ENCODE measurements around the gene SAMD10.
"Not testable (repeated sequence)": the region's sequence is repeated elsewhere in the genome, so short reads cannot be mapped to it uniquely, and the experiment has no call there.

SAMD10 gene

DNA sequence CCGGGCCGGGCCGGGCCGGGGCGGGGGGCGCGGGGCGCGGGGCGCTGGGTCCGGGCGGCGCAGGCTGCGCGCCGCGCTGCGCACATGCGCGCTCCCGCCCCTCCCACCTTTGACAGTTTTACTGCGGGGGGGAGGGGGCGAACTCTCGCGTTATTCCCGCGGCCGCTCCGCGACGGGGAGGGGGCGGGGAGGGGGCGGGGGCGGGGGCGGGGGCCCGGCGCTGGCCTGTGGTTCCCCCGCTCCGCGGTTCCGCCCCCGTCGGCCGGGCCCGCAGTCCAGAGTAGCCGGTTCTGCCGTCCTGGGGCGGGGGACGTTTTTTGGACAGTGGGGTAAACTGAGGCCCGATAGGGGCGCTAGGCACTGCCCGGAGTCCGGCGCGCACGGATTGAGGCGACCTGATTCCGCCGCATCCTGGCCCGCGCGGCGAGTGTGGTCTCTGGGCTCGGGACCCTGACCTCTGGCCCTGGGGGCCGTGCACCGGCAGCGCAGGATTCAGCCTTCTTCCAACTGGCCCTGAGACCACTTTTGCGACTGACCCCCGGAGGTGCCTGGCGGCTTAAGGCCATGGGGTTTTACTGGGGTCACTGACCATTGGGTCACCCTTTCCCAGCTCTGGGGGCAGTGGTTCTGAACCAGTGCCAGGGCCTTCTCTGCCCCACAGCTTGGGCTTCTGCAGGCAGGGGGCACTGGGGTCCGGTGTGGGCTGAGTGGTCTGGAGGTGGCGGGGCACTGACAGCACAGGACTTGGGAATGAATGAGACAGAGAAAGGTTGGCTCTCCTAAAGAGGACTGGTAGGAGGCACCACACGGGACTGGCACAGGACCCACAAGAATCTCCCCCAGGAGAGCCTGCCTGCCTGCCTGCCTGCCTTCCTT is 9.4 kb downstream of the SAMD10 start, which contains the start of gene ZNF512B:
Gene ZNF512B (minus strand): TSS at position 93 of the 876 bp plus-strand sequence. CDS start 1,980 bp downstream, outside the sequence.
- DNase-seq: peak; percentile 61

DNA sequence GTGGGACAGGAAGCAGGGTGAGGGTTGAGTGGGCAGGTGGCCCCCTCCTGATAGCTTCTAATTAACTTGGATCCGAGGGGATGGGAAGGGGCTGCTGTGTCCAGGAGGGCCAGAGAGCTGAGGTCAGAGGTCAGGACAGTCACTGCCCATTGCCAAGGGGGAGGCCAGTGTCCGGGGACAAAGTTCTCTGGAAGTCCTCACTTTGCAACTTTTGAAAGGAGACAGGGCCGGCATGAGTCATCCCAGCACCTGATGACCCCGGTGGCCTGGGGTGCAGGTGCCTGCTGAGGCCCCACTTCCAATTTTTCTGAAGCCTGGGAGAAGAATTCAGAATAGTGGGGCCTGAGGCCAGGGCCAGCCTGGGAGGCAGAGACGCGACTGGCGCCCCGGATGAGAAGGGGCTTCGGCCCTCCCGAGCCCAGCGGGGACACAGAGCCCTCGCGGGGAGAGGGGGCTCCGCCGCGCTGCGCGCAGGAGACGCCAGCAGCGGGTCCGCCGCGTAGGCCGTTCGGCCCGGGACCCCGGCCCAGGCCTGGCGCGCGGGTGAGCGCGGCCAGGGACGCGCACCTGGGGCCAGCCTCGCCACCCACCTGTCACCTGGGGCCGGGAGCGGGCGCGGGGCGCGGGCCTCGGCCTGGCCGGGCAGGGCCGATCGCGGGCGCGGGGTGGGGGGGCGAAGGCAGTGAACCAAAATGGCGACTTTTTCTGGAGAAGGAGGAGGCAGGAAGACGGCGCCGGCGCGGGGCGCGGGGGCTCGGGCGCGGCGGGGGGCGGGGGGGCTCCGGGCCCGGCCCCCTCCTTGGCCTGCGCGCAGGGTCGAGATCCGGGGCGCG is 10.3 kb downstream of the SAMD10 start:
- DNase-seq: no peak

DNA sequence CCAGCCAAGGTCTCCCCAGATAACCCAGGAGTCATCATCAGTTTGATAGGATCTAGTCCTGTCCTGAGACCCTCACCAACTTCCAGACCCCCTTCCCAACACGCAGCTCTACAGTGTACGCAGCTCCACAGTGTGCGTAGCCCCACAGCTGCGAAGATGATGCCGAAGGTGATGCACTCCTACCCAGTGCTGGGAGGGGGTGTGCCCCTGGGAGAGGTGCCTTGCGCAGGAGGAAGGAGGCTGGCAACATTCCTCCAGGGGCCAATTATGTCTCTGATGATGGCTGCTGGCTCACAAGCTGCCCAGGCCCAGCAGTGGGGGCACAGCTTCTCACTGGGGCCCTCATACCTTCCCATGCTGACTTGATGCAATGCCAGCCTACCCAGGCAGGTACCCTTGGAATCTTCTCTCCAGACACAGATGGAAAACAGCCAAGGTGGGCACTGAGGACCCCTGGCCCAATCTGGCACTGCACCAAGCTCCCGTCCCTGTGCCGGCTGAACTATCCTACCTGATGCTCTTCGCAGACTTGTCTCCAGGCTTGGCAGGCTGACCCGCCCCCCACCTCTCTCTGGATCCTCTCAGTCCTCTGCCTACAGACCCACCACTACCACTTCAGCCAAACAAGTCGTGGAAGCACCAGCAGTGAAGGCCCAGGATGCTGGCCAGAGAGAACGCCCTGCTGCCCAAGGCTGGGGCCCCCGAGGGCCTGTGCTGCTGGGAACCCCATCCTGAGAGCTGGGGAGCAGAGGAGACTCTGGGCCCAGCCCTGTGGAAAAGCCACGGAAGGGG is 11.1 kb downstream of the SAMD10 start:
- no peak for DNase-seq

DNA sequence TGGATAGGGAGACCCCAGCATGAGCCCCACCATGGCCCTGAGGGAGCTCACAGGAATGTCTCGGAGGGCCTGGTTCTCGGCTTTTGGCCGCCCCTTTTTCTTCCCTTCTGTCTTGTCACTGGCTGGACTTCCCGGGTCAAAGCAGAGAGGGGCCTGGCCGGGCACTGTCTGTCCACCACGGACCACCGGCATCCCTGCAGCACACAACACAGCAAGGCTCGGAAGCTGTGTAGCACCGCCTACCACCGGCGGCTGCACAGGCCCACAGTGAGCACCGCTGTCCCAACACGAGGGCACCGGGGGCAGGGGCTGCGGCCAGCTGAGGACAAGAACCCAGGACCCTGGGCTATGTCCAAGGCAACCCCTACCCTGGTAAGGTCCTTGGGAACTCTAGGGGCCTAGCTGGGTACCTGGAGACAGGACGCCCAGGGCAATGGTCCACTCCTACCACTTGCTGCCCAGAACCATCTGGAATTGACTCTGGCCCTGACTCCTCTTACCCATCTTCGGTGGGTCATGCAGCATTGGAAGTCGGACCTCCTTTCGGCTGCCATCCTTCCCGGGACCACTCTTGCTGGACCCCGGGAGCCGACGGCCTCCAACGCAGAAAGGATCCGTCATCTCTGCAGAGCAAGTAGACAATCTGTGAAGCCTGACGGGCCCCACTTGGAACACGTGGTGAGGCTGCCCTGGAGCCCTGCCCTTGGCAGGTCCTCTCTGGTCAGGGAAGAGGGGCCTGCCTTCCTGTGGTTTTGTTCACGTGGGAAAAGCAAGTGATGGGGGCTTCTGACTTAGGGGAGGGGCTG is 11.9 kb downstream of the SAMD10 start:
- no peak for DNase-seq

DNA sequence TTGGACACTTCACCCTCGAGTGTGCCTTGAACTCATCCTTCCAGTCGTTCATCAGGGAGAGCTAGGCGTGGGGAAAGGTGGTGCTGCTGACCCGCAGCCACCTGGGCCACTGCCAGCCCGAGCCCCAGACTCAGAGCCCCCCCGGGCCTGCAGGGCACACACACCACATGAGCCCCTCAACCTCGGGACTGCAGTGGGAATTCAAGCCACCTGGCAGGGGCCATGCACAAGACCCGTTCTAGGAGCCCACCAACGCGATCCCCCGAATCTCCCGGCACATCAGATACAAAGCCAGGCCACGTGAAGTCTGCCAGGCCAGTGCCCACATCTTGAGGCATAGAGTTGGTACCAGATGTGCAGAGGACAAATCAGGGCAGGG is 12.5 kb downstream of the SAMD10 start:
- DNase-seq: no peak

DNA sequence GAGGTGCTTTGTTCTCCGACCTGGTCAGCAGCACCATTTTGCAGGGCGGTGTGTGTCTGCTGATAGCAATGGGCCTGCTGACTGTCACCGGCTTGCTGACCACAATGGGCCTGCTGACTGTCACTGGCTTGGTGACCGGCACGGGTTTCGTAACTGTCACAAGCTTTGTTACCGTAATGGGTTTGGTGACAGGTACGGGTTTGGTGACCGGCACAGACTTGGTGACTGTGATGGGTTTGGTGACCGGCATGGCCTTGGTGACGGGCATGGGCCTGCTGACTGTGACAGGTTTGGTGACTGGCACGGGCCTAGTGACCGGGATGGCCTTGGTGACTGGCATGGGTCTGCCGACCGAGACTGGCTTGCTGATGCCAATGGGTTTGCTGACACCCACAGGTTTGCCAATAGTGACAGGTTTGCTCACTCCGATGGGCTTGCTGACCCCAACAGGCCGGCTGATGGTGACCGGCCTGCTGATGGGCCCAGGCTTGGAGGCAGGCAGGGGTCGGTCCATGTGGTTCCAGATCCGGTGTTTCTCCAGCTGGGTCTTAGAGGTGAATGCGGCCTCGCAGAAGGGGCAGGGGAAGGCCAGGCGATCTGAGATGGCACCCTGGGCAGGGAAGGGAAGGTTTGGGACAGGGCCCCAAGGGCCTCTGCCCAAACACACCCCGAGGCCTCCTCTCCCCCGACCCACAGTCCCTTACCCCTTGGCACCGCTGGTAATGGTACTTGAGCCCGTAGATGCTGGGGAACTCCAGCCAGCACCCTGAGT is 13.1 kb downstream of the SAMD10 start:
- no peak for DNase-seq

DNA sequence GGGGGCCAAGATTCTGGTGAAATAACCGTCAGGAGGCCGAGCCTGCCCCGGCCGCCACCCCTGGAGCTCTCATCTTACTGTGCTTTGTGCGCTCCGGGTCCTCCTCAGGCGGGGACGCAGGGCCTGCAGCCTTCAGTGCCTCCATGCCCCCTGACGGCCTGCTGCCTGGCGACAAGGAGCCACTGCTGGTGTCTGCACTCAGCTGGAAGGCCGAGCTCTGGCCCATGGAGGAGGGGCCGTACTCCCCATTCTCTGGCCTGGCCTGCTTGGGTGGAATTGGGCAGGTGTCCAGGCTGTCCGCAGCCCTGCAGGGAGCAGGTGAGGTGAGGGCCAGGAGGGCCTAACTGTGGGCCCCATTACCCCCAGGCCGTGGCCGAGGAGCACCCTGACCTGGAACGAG is 15.0 kb downstream of the SAMD10 start:
- DNase-seq: no peak

DNA sequence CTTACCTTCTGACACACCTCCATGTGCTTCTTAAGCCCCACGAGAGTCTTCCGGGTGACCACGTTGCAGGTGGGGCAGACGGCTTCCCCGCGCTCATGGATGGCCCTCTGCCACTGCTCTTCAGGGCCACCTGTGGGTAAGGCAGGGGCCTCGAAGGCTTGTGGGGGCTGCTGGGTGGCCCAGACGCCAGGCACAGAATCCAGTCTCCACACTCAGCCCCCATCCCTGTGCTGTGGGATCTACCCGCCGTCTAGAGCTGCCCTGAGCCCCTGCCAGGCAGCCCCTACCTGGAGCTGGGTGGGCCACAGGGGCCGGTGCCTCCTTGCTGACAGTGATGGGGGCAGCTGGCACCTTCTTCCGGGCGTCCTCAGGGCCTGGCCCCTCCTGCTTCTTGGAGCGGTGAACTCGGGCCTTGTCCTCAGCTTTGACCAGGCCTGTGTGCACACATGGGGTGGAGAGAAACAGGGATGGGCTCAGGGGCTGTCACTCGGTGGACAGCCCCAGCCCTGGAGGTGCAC is 15.6 kb downstream of the SAMD10 start:
- no peak for DNase-seq

DNA sequence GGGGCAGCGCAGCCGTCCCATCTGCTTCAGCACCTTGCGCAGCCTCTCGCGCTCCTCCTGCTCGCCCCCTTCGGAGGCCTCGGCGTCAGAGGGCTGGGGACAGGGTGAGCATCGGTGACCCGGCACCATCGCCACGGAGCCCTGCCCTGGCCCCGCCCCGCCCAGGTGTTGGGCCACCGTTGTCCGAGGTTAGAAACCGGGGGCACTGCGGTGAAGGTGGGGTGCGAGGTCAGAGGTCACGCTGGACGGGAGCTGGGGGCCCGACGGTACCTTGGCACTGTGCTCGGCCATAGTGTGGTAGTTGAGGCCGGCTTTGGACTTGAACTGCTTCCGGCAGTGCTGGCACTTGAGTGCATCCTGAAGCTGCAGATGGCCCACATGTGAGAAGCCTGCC is 16.1 kb downstream of the SAMD10 start:
- no peak for DNase-seq

DNA sequence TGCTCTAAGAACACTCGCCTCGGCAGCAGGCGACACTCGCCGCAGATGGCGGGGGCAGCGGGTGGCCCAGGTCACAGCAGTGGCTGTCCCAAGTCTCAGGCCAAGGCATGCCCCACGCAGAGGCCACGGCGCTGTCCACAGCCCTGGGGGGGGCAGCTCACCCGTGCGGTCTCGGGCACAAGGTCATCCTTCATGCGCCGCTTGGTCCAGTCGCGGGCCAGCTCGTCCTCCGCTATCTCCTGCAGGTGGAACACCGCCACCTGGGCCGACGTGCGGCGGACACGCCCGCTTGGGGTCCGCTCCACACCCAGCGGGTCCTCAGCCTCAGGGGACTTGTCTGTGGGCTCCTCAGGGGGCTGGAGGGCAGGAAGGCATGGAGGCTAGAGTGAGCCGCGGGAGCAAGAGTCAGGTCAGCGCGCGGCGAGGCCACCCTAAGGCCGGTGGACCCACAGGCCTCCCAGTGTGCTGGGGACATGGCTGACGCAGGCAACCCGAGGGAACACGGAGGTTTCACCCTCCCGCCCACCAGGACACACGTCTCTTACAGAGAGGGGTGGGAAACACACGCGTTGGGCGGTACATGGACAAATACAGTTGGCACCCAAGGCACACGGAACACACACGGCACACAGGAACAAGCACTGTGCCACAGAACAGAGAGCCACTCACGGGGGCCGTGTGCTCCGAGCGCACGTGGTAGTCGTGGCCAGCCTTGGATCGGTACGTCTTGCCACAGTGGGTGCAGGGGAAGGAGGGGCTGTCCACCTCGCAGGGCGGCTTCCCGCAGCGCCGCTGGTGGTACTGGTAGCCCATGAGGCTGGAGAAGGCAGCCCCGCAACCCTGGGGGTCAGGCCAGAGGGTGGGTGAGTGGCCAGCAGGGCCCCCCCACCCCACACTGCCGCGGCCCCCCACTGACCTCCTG is 16.8 kb downstream of the SAMD10 start:
- no peak for DNase-seq

DNA sequence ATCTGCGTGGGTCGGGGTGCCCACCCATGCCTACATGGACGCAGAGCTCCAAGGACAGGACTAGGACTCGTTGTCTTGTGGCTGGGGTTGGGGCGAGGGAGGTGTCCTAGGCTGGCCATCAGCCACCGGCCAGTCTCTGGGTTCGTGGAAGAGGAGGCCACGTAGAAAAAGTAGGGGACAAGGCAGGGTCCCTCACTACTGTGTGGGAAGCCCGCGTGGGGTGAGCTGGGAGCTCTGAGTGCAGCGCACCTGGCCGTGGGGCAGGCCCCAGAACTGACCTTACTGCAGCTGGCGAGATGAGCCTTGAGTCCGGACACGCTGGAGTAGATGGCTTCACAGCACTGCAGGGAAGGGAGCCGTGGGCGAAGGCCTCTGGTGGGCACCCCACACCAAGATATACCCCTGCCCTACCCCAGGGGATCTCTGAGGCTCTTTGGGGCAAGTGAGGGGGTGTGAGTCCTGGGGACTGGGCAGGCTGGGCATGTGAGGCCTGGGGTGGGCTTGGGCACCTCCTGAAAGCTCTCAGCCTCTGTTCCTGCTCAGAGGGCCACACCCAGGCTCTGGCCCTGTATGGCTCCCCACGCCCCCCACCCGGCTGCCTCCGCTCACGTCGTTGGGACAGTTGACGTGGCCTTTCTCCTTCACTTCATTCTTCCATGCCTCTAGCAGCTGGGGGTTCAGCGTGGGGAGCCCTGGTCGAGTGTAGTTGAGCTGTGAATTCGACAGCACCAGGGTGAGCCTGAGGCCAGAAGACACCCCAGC is 17.6 kb downstream of the SAMD10 start:
- no peak for DNase-seq

DNA sequence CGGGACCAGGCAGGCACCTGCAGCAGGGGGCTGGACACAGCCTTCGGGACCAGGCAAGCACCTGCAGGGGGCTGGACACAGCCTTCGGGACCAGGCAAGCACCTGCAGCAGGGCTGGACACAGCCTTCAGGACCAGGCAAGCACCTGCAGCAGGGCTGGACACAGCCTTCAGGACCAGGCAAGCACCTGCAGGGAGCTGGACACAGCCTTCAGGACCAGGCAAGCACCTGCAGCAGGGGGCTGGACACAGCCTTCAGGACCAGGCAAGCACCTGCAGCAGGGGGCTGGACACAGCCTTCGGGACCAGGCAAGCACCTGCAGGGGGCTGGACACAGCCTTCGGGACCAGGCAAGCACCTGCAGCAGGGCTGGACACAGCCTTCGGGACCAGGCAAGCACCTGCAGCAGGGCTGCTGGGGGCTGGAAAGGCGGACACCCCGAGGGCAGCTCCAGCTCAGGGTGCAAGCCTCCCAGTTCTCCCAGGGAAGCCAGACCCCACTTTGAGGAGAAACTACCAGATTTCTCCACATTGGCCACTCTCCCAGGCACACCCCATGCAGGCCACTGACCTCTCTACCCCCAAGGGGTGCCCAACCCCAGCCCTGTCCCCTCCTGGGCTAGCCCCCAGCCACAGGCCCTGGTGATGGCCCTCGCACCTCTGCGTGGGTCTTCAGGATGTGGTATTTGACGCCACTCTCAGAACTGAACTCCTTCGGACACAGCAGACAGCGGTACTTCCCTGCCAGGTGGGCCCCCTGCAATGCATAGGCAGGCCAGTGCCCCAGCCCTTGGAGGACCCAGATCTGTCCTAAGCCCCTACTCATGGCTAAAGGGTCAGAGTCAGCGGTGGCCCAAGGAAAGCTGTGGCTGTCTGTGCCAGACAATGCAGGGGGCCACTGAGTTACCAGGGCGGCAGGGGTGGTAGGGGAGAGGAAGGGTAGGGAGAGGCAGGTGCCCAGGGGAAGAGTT is 18.5 kb downstream of the SAMD10 start:
- not testable (repeated sequence) for DNase-seq

DNA sequence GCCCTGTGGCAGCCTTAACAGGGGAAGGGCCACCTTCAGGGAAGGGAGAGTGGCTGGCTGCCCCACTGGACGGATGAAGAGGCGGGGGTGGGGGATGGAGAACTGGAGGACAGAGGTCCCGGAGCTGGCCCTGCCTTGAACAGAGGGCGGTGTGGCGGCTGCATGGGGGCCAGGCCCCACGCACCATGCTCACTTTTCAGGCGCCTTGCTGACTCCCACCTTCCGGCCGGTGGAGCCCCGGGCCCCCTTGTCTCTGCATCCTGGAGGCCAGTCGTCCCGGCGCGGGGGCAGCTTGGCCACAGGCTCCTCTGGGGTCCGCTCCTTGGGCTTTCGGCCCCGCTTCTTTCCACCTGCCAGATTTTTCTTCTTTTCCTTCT is 19.8 kb downstream of the SAMD10 start:
- no peak for DNase-seq

DNA sequence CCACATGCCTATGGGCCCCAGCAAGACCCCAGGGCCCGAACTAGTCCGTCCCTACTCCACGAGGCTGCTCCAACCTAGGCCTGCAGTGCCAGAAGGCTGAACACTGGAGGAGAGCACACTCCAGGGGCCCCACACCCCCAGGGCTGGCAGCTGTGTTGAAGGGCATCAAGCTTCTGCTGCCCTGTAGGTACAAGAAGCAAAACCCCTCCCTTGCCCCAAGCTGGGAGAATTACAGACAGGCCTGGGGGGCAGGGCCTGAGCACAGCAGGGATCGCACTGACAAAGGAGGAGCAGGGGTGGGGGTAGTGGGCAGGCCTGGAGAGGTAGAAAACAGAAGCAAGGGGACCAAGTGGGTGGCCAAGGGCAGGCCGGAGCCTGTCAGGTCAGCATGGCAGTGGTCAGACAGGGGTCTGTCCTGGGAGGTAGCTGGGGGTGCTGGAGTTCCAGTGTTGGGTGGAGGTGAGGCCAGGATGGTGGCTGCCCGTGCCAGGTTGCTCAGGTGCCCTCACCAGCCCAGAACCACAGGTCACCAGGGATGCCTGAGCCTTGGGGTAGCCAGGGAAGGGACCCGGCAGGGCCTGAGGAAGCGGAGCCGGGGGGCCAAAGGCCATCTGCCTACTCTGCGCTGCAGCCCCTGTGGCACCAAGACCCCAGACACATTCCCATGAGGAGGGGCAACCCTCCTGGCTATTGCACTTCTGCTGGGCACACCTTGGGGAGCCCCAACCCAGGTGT is 20.3 kb downstream of the SAMD10 start:
- no peak for DNase-seq

DNA sequence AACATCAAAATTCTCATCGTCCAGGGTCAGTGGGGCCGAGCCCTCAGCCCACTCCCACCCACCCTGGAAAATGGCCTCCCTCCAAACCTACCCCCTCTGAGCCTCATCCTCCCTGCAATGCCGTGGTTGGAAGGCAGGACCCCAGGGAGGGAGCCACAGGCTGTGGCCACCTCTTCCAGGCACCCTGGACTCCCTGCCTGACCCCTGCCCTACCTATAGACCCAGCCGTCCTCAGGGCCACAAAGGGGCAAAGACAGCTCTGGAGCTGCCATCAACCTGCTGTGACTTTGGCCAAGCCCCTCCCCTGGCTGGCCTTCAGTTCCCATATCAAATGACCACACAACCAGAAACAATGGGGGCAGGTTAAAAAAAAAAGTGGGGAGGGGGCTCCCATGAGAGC is 21.0 kb downstream of the SAMD10 start:
- DNase-seq: no peak

DNA sequence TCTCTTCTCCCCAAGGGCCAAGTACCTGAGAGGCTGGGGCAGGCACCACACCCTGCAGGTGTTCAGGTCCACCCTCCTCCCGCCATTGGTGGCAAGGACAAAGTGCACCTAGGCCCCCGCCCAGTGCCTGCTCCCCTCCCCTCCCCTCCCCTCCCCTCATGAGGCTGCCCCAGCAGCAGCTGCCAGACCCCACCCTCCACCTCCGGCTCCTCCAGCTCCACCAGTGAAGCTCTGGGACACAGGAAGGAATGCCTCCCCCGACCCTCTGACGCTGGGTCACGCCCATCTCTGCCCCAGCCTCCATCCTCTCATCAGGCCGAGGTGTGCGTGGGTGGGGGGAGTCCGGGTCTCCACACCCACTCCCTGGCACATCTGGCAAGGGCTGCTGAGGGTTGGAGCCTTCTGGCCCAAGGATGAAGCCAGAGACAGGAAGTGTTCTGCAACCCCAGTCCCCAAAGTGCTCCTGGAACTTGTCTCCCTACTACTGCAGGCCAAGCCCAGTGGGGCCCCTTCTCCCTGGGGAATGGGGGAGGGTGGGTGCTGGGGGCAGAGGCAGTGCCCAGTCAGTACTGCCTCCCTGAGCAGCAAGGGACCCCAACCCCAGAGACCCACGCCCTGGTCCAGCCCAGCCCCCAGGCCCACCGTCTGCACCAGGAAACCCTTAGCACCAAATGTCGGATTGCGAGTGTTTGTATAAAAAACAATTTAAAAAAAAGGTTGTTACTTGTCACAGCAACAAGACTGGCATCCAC is 21.6 kb downstream of the SAMD10 start:
- DNase-seq: no peak

All from right kidney (tissue), 1 donor.